Measurements from ENCODE around the gene LEKR1. TPM values are rescaled to one million over a fixed set of nuclear protein-coding genes. Genes with fewer than 3 reads are reported as not detected.

LEKR1 gene
- total RNA-seq, 2 experiments from 2014 or later, result 0.40 to 1.1 TPM

- TF ChIP-seq, protein P1, sequence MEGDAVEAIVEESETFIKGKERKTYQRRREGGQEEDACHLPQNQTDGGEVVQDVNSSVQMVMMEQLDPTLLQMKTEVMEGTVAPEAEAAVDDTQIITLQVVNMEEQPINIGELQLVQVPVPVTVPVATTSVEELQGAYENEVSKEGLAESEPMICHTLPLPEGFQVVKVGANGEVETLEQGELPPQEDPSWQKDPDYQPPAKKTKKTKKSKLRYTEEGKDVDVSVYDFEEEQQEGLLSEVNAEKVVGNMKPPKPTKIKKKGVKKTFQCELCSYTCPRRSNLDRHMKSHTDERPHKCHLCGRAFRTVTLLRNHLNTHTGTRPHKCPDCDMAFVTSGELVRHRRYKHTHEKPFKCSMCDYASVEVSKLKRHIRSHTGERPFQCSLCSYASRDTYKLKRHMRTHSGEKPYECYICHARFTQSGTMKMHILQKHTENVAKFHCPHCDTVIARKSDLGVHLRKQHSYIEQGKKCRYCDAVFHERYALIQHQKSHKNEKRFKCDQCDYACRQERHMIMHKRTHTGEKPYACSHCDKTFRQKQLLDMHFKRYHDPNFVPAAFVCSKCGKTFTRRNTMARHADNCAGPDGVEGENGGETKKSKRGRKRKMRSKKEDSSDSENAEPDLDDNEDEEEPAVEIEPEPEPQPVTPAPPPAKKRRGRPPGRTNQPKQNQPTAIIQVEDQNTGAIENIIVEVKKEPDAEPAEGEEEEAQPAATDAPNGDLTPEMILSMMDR (IDR thresholded peaks at IDR 0.05), result no peak
- ATAC-seq (no peak), DNase-seq (no peak)
- intact Hi-C loops (cut with micrococcal nuclease), result no loop called here
- no peaks in the 10 kb centered on the region for H3K36me3 Mint-ChIP-seq (ENCODE audit: low read depth)
- peaks cover 6% of the 10 kb centered on the region for H3K4me1 Mint-ChIP-seq (ENCODE audit: low read depth)
- no peaks in the 10 kb centered on the region for H3K27me3 Mint-ChIP-seq
- ChIA-PET CTCF (no interaction called here), POLR2A (no interaction called here)
- no peak overlapping the region for H3K4me3 Mint-ChIP-seq
- H3K27ac Mint-ChIP-seq, result no peak overlapping the region
- H3K9me3 Mint-ChIP-seq, result no peaks in the 10 kb centered on the region
These were observed 233.5 kb downstream of the LEKR1 start for GRCh38 chr3:157059661-157060060.

DNA sequence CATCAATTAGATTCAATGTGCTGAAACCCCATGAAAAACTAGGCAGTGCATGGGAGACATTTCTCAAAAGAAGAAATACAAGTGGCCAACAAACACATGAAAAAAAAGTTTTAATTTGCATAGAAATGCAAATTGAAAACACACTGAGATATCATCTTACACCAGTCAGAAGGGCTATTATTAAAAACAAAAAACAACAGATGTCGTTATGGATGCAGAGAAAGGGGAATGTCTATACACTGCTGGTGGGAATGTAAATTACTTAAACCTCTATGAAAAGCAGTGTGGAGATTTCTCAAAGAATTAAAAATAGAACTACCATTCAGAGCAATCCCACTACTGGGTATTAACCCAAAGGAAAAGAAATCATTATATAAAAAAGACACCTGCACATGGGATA lies 235.1 kb downstream of the LEKR1 start:
- DNase-seq, result no peak
- H3K36me3 Mint-ChIP-seq (ENCODE audit: low read depth), result no peaks in the 10 kb centered on the region
- H3K27me3 Mint-ChIP-seq, result no peaks in the 10 kb centered on the region
- ChIA-PET CTCF (no interaction called here), POLR2A (no interaction called here)
- H3K4me1 Mint-ChIP-seq (ENCODE audit: low read depth), result peaks cover 11% of the 10 kb centered on the region
- TF ChIP-seq, protein P1 (IDR thresholded peaks at IDR 0.05), result no peak
- no peak overlapping the region for H3K27ac Mint-ChIP-seq
- ATAC-seq, result no peak
- no peaks in the 10 kb centered on the region for H3K9me3 Mint-ChIP-seq
- intact Hi-C loops (cut with micrococcal nuclease), result no loop called here
- no peak overlapping the region for H3K4me3 Mint-ChIP-seq

GRCh38 chr3:157063469-157063868 lies 237.3 kb downstream of the LEKR1 start:
- Mint-ChIP-seq H3K27ac (no peak overlapping the region), H3K27me3 (no peaks in the 10 kb centered on the region), H3K4me3 (no peak overlapping the region), H3K36me3 (ENCODE audit: low read depth) (no peaks in the 10 kb centered on the region), H3K4me1 (ENCODE audit: low read depth) (peaks cover 26% of the 10 kb centered on the region), H3K9me3 (no peaks in the 10 kb centered on the region)
- TF ChIP-seq, protein P1 (IDR thresholded peaks at IDR 0.05), result no peak
- intact Hi-C loops (cut with micrococcal nuclease), result no loop called here
- DNase-seq, result no peak
- ChIA-PET POLR2A (no interaction called here), CTCF (interaction anchor here (1.1 to 1.3 kb wide), 2 partner anchors 12 to 74 kb away, joined by 3 to 4 read pairs; no protein-coding TSS in a partner anchor)
- no peak for ATAC-seq

- H3K27ac Mint-ChIP-seq, result no peak overlapping the region
- intact Hi-C loops (cut with micrococcal nuclease), result no loop called here
- H3K9me3 Mint-ChIP-seq, result no peaks in the 10 kb centered on the region
- ChIA-PET CTCF (interaction anchor here (1.3 kb wide), 1 partner anchor 74 kb away, joined by 4 read pairs; no protein-coding TSS in a partner anchor), POLR2A (no interaction called here)
- ATAC-seq, result no peak
- DNase-seq, result no peak
- H3K27me3 Mint-ChIP-seq, result no peaks in the 10 kb centered on the region
- H3K4me1 Mint-ChIP-seq (ENCODE audit: low read depth), result peaks cover 26% of the 10 kb centered on the region
- TF ChIP-seq, protein P1 (IDR thresholded peaks at IDR 0.05), result no peak
- no peak overlapping the region for H3K4me3 Mint-ChIP-seq
- no peaks in the 10 kb centered on the region for H3K36me3 Mint-ChIP-seq (ENCODE audit: low read depth)
These were observed 237.8 kb downstream of the LEKR1 start for GRCh38 chr3:157063926-157064325.

DNA sequence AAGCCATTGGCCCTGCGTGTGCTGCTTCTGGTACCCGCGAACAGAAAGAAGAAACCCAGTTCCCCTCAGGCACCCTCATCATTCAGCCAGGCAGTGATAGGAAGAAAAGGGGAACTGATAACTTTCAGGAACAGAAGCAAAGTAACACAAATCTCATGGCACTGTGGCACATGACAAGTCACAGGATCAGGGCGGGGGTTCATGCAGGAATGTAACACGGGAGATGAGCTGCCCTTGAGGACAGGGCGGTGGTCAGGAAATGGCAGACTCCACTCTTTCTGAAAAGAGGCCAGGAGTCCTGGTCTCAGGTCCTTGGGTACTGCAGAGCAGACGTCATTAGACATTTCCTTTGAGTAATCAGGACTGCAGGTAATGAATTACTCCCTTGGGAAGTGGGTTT lies 238.2 kb downstream of the LEKR1 start:
- POLR2A ChIA-PET, result no interaction called here
- TF ChIP-seq, protein P1 (IDR thresholded peaks at IDR 0.05), result no peak
- Mint-ChIP-seq H3K27ac (no peak overlapping the region), H3K4me3 (no peak overlapping the region), H3K36me3 (ENCODE audit: low read depth) (no peaks in the 10 kb centered on the region), H3K9me3 (no peaks in the 10 kb centered on the region), H3K4me1 (ENCODE audit: low read depth) (peaks cover 26% of the 10 kb centered on the region), H3K27me3 (no peaks in the 10 kb centered on the region)
- DNase-seq, result no peak
- CTCF ChIA-PET, result interaction anchor here (1.3 to 3.5 kb wide), 2 partner anchors 17 to 73 kb away, joined by 4 to 12 read pairs; no protein-coding TSS in a partner anchor
- ATAC-seq, result no peak
- intact Hi-C loops (cut with micrococcal nuclease), result no loop called here
